ENCODE data around the gene TOX2.

TOX2 gene

GRCh38 chr20:43961541-43962471, 47.2 kb downstream of the TOX2 start:
- Histone ChIP-seq H3K36me3 (ENCODE audit: control insufficient read depth in 4 of 4, insufficient read depth in 4 of 4, low read length in 3 of 4) (no peaks in the 10 kb centered on the region), H3K27me3 (replicated peaks in 2 of 5; ENCODE audit: control insufficient read depth in 4 of 5, insufficient read depth in 5 of 5, low read length in 4 of 5) (peaks cover 0 to 85% (median 34%) of the 10 kb centered on the region in 5 experiments), H3K4me3 (ENCODE audit: control insufficient read depth in 1 of 7, extremely low read depth in 1 of 7, insufficient read depth in 4 of 7, low read depth in 2 of 7, low read length in 6 of 7) (no peak overlapping the region), H3K27ac (ENCODE audit: insufficient read depth in 1 of 2, low read depth in 1 of 2, low read length in 2 of 2, poor library complexity in 1 of 2, severe bottlenecking in 2 of 2) (no peak overlapping the region), H3K4me1 (ENCODE audit: control extremely low read depth in 1 of 4, control insufficient read depth in 4 of 4, insufficient read depth in 4 of 4, low read length in 3 of 4) (peaks cover 0 to 20% (median 11%) of the 10 kb centered on the region in 4 experiments), H3K9me3 (ENCODE audit: control extremely low read depth in 1 of 5, control insufficient read depth in 4 of 5, insufficient read depth in 2 of 5, low read depth in 1 of 5, low read length in 4 of 5) (peaks cover 0 to 7% (median 3%) of the 10 kb centered on the region in 5 experiments)
- 88% methylated on average over 13 of the region's 18 CpGs for WGBS (ENCODE audit: insufficient coverage)
- CTCF ChIA-PET, result no interaction called here
- POLR2A ChIA-PET, result no interaction called here
- DNase-seq, result no peak

DNA sequence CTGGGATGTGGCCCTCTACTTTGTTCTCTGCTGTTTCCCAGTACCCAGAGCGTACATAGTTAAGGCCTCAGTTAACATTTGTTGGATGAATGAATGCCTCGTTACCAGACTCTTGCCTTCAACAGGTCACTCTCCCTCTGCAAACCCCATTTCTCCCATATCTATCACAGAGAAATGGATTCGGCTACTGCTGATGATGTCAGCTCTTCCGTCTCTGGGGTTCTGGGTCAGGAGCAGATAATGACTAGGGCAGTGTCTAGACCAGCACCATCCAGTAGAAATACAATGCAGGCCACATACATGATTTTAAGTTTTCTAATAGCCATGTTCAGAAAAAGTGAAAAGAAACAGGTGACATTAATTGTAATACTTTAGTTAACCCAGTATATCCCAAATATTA, 47.9 kb downstream of the TOX2 start:
- Histone ChIP-seq H3K27ac (ENCODE audit: insufficient read depth in 1 of 2, low read depth in 1 of 2, low read length in 2 of 2, poor library complexity in 1 of 2, severe bottlenecking in 2 of 2) (no peak overlapping the region), H3K4me1 (ENCODE audit: control extremely low read depth in 1 of 4, control insufficient read depth in 4 of 4, insufficient read depth in 4 of 4, low read length in 3 of 4) (peaks cover 0 to 20% (median 11%) of the 10 kb centered on the region in 4 experiments), H3K36me3 (ENCODE audit: control insufficient read depth in 4 of 4, insufficient read depth in 4 of 4, low read length in 3 of 4) (no peaks in the 10 kb centered on the region), H3K4me3 (ENCODE audit: control insufficient read depth in 1 of 7, extremely low read depth in 1 of 7, insufficient read depth in 4 of 7, low read depth in 2 of 7, low read length in 6 of 7) (no peak overlapping the region), H3K9me3 (ENCODE audit: control extremely low read depth in 1 of 5, control insufficient read depth in 4 of 5, insufficient read depth in 2 of 5, low read depth in 1 of 5, low read length in 4 of 5) (peaks cover 0 to 5% (median 1%) of the 10 kb centered on the region in 5 experiments), H3K27me3 (replicated peaks in 2 of 5; ENCODE audit: control insufficient read depth in 4 of 5, insufficient read depth in 5 of 5, low read length in 4 of 5) (peaks cover 0 to 78% (median 36%) of the 10 kb centered on the region in 5 experiments)
- ChIA-PET CTCF (no interaction called here), POLR2A (no interaction called here)
- no peak for DNase-seq
- WGBS (ENCODE audit: insufficient coverage), result no CpG with 5 or more reads among the region's 4 CpGs

DNA sequence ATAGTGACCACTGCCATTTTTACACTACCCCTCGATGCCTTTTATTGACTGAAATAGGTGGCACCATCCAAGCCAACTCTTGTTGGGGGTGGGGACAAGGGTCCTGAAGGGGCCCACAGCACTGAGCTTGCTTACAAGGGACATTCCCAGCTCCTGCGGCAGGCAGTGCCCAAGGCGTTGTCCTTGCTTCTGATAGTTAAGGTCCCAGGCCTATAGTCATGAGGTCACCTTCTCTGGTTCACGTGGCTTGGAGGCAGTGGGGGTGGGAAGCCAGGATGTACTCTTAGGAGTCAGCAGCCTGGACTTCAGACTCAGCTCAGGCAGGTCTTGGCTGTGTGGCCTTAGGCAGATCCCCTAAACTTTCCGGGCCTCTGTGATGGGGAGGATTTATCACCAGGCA, 48.6 kb downstream of the TOX2 start:
- H3K27ac ChIP-seq (ENCODE audit: insufficient read depth in 1 of 2, low read depth in 1 of 2, low read length in 2 of 2, poor library complexity in 1 of 2, severe bottlenecking in 2 of 2), result no peak overlapping the region
- DNase-seq, result no peak
- H3K4me3 ChIP-seq (ENCODE audit: control insufficient read depth in 1 of 7, extremely low read depth in 1 of 7, insufficient read depth in 4 of 7, low read depth in 2 of 7, low read length in 6 of 7), result no peak overlapping the region
- H3K9me3 ChIP-seq (ENCODE audit: control extremely low read depth in 1 of 5, control insufficient read depth in 4 of 5, insufficient read depth in 2 of 5, low read depth in 1 of 5, low read length in 4 of 5), result no peaks in the 10 kb centered on the region
- H3K4me1 ChIP-seq (ENCODE audit: control extremely low read depth in 1 of 4, control insufficient read depth in 4 of 4, insufficient read depth in 4 of 4, low read length in 3 of 4), result peaks cover 0 to 20% (median 11%) of the 10 kb centered on the region in 4 experiments
- no peaks in the 10 kb centered on the region for H3K36me3 ChIP-seq (ENCODE audit: control insufficient read depth in 4 of 4, insufficient read depth in 4 of 4, low read length in 3 of 4)
- ChIA-PET POLR2A (no interaction called here), CTCF (interaction anchor here (1.3 kb wide), 1 partner anchor 8 kb away, joined by 3 read pairs; no protein-coding TSS in a partner anchor)
- 100% methylated on average over 4 of the region's 5 CpGs for WGBS (ENCODE audit: insufficient coverage)
- peaks cover 0 to 75% (median 36%) of the 10 kb centered on the region in 5 experiments for H3K27me3 ChIP-seq (replicated peaks in 2 of 5; ENCODE audit: control insufficient read depth in 4 of 5, insufficient read depth in 5 of 5, low read length in 4 of 5)

DNA sequence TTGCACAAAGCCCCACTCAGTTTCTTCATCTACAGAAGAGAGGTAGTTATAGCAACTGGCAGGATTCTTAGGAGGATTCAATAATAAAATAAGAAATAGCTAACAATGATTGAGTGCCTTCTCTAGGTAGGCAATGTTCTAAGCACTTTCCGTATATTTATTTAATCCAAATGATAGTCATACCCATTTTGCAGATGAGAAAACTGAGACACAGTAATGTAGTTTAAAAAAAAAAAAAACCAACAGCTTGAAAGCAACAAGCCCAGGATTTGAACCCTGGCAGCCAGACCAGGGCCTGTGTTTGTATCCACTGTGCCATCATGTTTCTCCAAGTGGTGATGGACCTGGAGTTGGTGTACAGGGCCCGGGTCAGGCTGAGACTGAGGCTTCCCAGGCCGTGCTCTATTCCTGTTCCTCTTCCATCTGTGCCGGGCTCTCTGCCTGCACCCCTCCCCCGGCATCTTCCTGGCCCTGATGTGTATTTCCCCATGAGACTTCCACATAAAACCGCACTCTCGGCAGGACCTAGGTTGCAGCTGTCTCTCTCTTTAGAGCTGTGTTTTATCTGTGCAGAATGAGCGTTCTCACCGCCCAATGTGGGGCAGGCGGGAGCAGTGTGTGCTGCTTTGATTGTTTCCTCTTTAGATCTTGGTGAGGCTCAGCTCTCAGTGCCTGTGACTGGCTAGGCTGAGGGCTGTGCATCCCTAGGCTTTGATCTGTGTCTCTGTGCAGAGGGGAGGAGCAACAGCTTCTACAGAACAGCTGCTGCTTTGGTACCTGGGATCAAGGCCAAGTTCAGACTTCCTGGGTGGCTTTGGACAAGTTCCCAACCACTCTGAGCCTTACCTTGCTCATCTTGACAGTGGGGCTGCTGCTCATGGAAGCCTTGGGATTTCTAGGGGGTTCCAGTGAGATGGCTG, 49.5 kb downstream of the TOX2 start:
- Histone ChIP-seq H3K9me3 (ENCODE audit: control extremely low read depth in 1 of 5, control insufficient read depth in 4 of 5, insufficient read depth in 2 of 5, low read depth in 1 of 5, low read length in 4 of 5) (no peaks in the 10 kb centered on the region), H3K4me1 (ENCODE audit: control extremely low read depth in 1 of 4, control insufficient read depth in 4 of 4, insufficient read depth in 4 of 4, low read length in 3 of 4) (peaks cover 0 to 14% (median 6%) of the 10 kb centered on the region in 4 experiments), H3K27ac (ENCODE audit: insufficient read depth in 1 of 2, low read depth in 1 of 2, low read length in 2 of 2, poor library complexity in 1 of 2, severe bottlenecking in 2 of 2) (no peak overlapping the region), H3K4me3 (ENCODE audit: control insufficient read depth in 1 of 7, extremely low read depth in 1 of 7, insufficient read depth in 4 of 7, low read depth in 2 of 7, low read length in 6 of 7) (no peak overlapping the region), H3K36me3 (ENCODE audit: control insufficient read depth in 4 of 4, insufficient read depth in 4 of 4, low read length in 3 of 4) (no peaks in the 10 kb centered on the region), H3K27me3 (replicated peaks in 2 of 5; ENCODE audit: control insufficient read depth in 4 of 5, insufficient read depth in 5 of 5, low read length in 4 of 5) (peaks cover 0 to 74% (median 32%) of the 10 kb centered on the region in 5 experiments)
- 4% methylated on average over 8 of the region's 10 CpGs for WGBS (ENCODE audit: insufficient coverage)
- CTCF ChIA-PET, result interaction anchor here (1.1 to 2.4 kb wide), 4 partner anchors 9 to 38 kb away, joined by 3 to 7 read pairs (median 4); no protein-coding TSS in a partner anchor
- peak; percentile 49 to 85 (median 80) for DNase-seq
- POLR2A ChIA-PET, result no interaction called here

GRCh38 chr20:43968341-43969000, 53.8 kb downstream of the TOX2 start:
- ChIA-PET POLR2A (no interaction called here), CTCF (no interaction called here)

GRCh38 chr20:43969028-43969447, 54.4 kb downstream of the TOX2 start:
- no peak for DNase-seq
- WGBS (ENCODE audit: insufficient coverage), result 94% methylated on average over 5 of the region's 7 CpGs
- ChIA-PET CTCF (no interaction called here), POLR2A (no interaction called here)
- Histone ChIP-seq H3K36me3 (ENCODE audit: control insufficient read depth in 4 of 4, insufficient read depth in 4 of 4, low read length in 3 of 4) (no peaks in the 10 kb centered on the region), H3K4me1 (ENCODE audit: control extremely low read depth in 1 of 4, control insufficient read depth in 4 of 4, insufficient read depth in 4 of 4, low read length in 3 of 4) (peaks cover 0 to 1% (median 0%) of the 10 kb centered on the region in 4 experiments), H3K27me3 (replicated peaks in 2 of 5; ENCODE audit: control insufficient read depth in 4 of 5, insufficient read depth in 5 of 5, low read length in 4 of 5) (peaks cover 0 to 68% (median 33%) of the 10 kb centered on the region in 5 experiments), H3K9me3 (ENCODE audit: control extremely low read depth in 1 of 5, control insufficient read depth in 4 of 5, insufficient read depth in 2 of 5, low read depth in 1 of 5, low read length in 4 of 5) (no peaks in the 10 kb centered on the region), H3K4me3 (ENCODE audit: control insufficient read depth in 1 of 7, extremely low read depth in 1 of 7, insufficient read depth in 4 of 7, low read depth in 2 of 7, low read length in 6 of 7) (no peak overlapping the region), H3K27ac (ENCODE audit: insufficient read depth in 1 of 2, low read depth in 1 of 2, low read length in 2 of 2, poor library complexity in 1 of 2, severe bottlenecking in 2 of 2) (no peak overlapping the region)

More at GRCh38 chr20:43968341-43969000, 53.8 kb downstream of the TOX2 start:
- Histone ChIP-seq H3K4me1 (ENCODE audit: control extremely low read depth in 1 of 4, control insufficient read depth in 4 of 4, insufficient read depth in 4 of 4, low read length in 3 of 4) (peaks cover 0 to 2% (median 0%) of the 10 kb centered on the region in 4 experiments), H3K27ac (ENCODE audit: insufficient read depth in 1 of 2, low read depth in 1 of 2, low read length in 2 of 2, poor library complexity in 1 of 2, severe bottlenecking in 2 of 2) (no peak overlapping the region), H3K4me3 (ENCODE audit: control insufficient read depth in 1 of 7, extremely low read depth in 1 of 7, insufficient read depth in 4 of 7, low read depth in 2 of 7, low read length in 6 of 7) (no peak overlapping the region), H3K27me3 (replicated peaks in 2 of 5; ENCODE audit: control insufficient read depth in 4 of 5, insufficient read depth in 5 of 5, low read length in 4 of 5) (peaks cover 0 to 64% (median 30%) of the 10 kb centered on the region in 5 experiments), H3K36me3 (ENCODE audit: control insufficient read depth in 4 of 4, insufficient read depth in 4 of 4, low read length in 3 of 4) (no peaks in the 10 kb centered on the region), H3K9me3 (ENCODE audit: control extremely low read depth in 1 of 5, control insufficient read depth in 4 of 5, insufficient read depth in 2 of 5, low read depth in 1 of 5, low read length in 4 of 5) (no peaks in the 10 kb centered on the region)
- 71% methylated on average over 4 of the region's 5 CpGs for WGBS (ENCODE audit: insufficient coverage)
- no peak for DNase-seq

All from common myeloid progenitor, CD34-positive (primary cell).